ENCODE results near the gene NRF1. TPM values are rescaled to one million over a fixed set of nuclear protein-coding genes. Genes with fewer than 3 reads are reported as not detected.

Gene NRF1
- total and polyA plus RNA-seq, 4 experiments from 2014 or later = 22.8 to 40.0 (median 30.8) TPM

DNA sequence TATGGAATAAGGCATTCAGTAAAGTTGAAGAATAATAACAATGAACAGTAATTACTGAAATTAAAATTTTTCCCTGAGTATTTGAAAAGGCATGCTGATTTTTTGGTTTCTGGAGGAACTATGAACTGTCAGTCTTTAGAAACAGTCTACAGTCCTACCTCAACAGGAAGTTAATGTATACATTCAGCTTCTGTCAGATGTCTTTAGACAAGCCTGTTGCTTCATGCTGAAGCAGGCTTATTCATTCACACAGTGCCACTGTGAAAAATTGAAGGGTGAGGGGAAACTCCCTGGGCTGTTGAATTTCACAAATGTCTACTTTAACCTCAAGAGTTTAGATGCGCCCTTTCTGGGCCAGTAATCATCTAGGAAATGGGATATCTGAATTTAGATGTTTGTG is 3.5 kb downstream of the NRF1 start:
- no peak overlapping the region for H3K4me3 ChIP-seq (ENCODE audit: low read length in 2 of 2)
- H3K9me3 Mint-ChIP-seq = no peaks in the 10 kb centered on the region
- H3K36me3 ChIP-seq (ENCODE audit: insufficient read depth, low read length) = no peaks in the 10 kb centered on the region
- H3K9me3 ChIP-seq (ENCODE audit: control insufficient read depth in 1 of 2, low read length in 2 of 2) = no peaks in the 10 kb centered on the region
- peaks cover 50 to 82% (median 67%) of the 10 kb centered on the region in 4 donors for H3K4me1 Mint-ChIP-seq
- CTCF ChIA-PET (ENCODE audit: partially characterized antibody) = interaction anchor here (1.2 to 1.6 kb wide), 4 partner anchors 9 to 28 kb away, joined by 3 to 5 read pairs (median 4); no protein-coding TSS in a partner anchor
- H3K4me1 ChIP-seq (ENCODE audit: insufficient read depth, low read length) = peaks cover 76% of the 10 kb centered on the region
- no peak overlapping the region for H3K27ac ChIP-seq (ENCODE audit: low read depth, low read length)
- H3K4me3 Mint-ChIP-seq = peak overlapping the region in 5 of 8 donors; percentile 9 to 75 (median 35)
- POLR2A ChIA-PET (ENCODE audit: partially characterized antibody) = no interaction called here
- no peak for DNase-seq
- intact Hi-C loops (cut with micrococcal nuclease) = no loop called here
- no peaks in the 10 kb centered on the region for H3K27me3 ChIP-seq (ENCODE audit: insufficient read depth, low read length)
- peak overlapping the region in 4 of 7 donors; percentile 5 to 96 (median 42) for H3K27ac Mint-ChIP-seq
- H3K36me3 Mint-ChIP-seq = peaks cover 3 to 11% of the 10 kb centered on the region in 2 donors
- no peaks in the 10 kb centered on the region for H3K27me3 Mint-ChIP-seq

DNA sequence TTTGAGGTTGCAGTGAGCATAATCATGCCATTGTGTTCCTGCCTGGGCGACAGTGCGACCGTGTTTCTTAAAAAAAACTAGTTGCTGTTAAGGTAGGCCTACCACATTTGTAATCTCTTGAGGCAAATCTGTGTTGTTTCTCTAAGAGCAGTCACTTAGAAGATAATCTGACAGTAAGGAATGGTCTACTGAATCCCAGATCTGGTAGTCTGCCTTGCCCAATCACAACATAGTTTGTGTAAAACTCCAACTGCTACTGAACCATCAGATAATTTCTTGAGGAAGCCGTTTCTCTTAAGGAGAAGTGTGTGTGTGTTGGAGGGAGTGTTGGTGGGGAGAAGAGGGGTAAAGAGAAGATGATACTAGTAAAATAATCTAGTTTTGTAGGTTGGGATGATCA is 5.0 kb downstream of the NRF1 start:
- no peaks in the 10 kb centered on the region for H3K9me3 Mint-ChIP-seq
- Histone ChIP-seq H3K27me3 (ENCODE audit: insufficient read depth, low read length) (no peaks in the 10 kb centered on the region), H3K4me3 (ENCODE audit: low read length in 2 of 2) (no peak overlapping the region), H3K9me3 (ENCODE audit: control insufficient read depth in 1 of 2, low read length in 2 of 2) (no peaks in the 10 kb centered on the region), H3K4me1 (ENCODE audit: insufficient read depth, low read length) (peaks cover 68% of the 10 kb centered on the region), H3K27ac (ENCODE audit: low read depth, low read length) (no peak overlapping the region), H3K36me3 (ENCODE audit: insufficient read depth, low read length) (no peaks in the 10 kb centered on the region)
- no peaks in the 10 kb centered on the region for H3K27me3 Mint-ChIP-seq
- peaks cover 5 to 6% of the 10 kb centered on the region in 2 donors for H3K36me3 Mint-ChIP-seq
- H3K4me1 Mint-ChIP-seq = peaks cover 50 to 82% (median 67%) of the 10 kb centered on the region in 4 donors
- ChIA-PET POLR2A (ENCODE audit: partially characterized antibody) (no interaction called here), CTCF (ENCODE audit: partially characterized antibody) (interaction anchor here (1.3 to 1.7 kb wide), 4 partner anchors 12 to 398 kb away, joined by 3 to 5 read pairs (median 4); no protein-coding TSS in a partner anchor)
- intact Hi-C loops (cut with micrococcal nuclease) = no loop called here
- peak overlapping the region in 1 of 7 donors; percentile 70 for H3K27ac Mint-ChIP-seq
- peak overlapping the region in 5 of 8 donors; percentile 26 to 59 (median 48) for H3K4me3 Mint-ChIP-seq
- no peak for DNase-seq

DNA sequence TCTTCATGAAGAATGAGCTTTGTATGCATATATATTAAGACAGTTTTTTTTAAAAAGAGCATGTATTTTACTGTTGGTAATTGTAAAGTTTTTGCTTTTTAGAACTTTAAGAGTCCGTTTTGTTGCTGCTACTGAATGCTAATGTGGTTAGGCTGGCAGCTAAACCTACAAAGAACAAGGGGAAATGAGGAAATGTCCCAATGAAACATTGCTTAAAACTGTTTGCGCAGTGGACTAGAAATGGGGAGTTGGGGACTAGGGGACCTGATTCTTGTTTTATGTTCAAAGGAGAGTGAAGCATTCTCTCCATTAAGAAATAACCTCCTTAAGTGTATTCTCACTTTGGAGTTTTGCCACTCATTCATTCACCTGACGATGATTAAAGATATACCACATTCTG is 5.7 kb downstream of the NRF1 start:
- Mint-ChIP-seq H3K9me3 (no peaks in the 10 kb centered on the region), H3K4me3 (peak overlapping the region in 5 of 8 donors; percentile 0 to 28 (median 9)), H3K27ac (peak overlapping the region in 1 of 7 donors; percentile 28), H3K27me3 (no peaks in the 10 kb centered on the region), H3K36me3 (peaks cover 5 to 6% of the 10 kb centered on the region in 2 donors), H3K4me1 (peaks cover 50 to 85% (median 68%) of the 10 kb centered on the region in 4 donors)
- intact Hi-C loops (cut with micrococcal nuclease) = no loop called here
- no peaks in the 10 kb centered on the region for H3K27me3 ChIP-seq (ENCODE audit: insufficient read depth, low read length)
- CTCF ChIA-PET (ENCODE audit: partially characterized antibody) = interaction anchor here (1.1 to 1.7 kb wide), 5 partner anchors 12 to 399 kb away, joined by 3 to 5 read pairs (median 4); no protein-coding TSS in a partner anchor
- no peaks in the 10 kb centered on the region for H3K9me3 ChIP-seq (ENCODE audit: control insufficient read depth in 1 of 2, low read length in 2 of 2)
- H3K36me3 ChIP-seq (ENCODE audit: insufficient read depth, low read length) = no peaks in the 10 kb centered on the region
- H3K4me3 ChIP-seq (ENCODE audit: low read length in 2 of 2) = no peak overlapping the region
- H3K4me1 ChIP-seq (ENCODE audit: insufficient read depth, low read length) = peaks cover 68% of the 10 kb centered on the region
- H3K27ac ChIP-seq (ENCODE audit: low read depth, low read length) = no peak overlapping the region
- DNase-seq = no peak
- POLR2A ChIA-PET (ENCODE audit: partially characterized antibody) = no interaction called here

DNA sequence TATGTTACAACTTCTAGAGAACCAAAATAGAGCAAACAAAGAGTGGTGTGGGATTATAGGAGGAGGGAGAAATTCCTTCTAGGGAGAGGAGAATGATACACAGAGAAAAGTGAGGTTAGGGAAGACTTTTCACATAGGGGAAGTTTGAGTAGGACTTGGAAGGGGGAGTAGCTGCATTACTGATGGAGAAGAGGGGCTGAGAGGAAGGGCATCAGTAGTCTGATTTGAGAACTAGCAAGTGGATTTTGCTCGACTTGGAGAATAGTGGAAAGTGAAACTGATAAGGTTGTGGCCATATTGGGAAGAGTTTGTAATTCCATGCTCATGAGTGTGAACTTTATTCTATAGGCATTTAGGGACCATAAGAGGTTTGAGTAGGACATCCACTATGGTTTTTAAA is 6.1 kb downstream of the NRF1 start:
- POLR2A ChIA-PET (ENCODE audit: partially characterized antibody) = no interaction called here
- Histone ChIP-seq H3K27ac (ENCODE audit: low read depth, low read length) (no peak overlapping the region), H3K36me3 (ENCODE audit: insufficient read depth, low read length) (no peaks in the 10 kb centered on the region), H3K4me3 (ENCODE audit: low read length in 2 of 2) (no peak overlapping the region), H3K9me3 (ENCODE audit: control insufficient read depth in 1 of 2, low read length in 2 of 2) (no peaks in the 10 kb centered on the region), H3K4me1 (ENCODE audit: insufficient read depth, low read length) (peaks cover 69% of the 10 kb centered on the region), H3K27me3 (ENCODE audit: insufficient read depth, low read length) (no peaks in the 10 kb centered on the region)
- Mint-ChIP-seq H3K4me1 (peaks cover 51 to 85% (median 66%) of the 10 kb centered on the region in 4 donors), H3K9me3 (no peaks in the 10 kb centered on the region), H3K27me3 (no peaks in the 10 kb centered on the region), H3K27ac (peak overlapping the region in 1 of 7 donors; percentile 28), H3K4me3 (peak overlapping the region in 6 of 8 donors; percentile 4 to 28 (median 12)), H3K36me3 (peaks cover 3 to 5% of the 10 kb centered on the region in 2 donors)
- intact Hi-C loops (cut with micrococcal nuclease) = no loop called here
- CTCF ChIA-PET (ENCODE audit: partially characterized antibody) = interaction anchor here (1.1 to 1.4 kb wide), 3 partner anchors 26 to 399 kb away, joined by 3 to 4 read pairs (median 3); no protein-coding TSS in a partner anchor
- DNase-seq = no peak

DNA sequence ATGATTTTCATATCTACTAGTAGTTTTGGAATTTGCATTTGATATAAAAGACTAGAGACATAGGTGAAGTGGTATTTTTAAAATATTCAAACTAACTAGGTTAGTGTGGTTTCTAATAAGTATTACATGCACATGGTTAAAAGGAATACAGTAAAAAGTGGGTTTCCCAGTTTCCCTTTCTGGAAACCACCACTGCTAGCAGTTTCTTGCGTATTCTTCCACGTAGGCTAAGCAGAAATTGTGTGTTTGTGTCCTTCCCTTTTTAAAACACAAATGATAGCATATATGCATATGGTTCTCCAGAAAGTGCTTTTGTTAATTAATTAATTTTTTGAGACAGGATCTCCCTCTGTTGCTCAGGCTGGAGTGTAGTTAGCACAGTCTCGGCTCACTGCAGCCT is 15.4 kb downstream of the NRF1 start:
- H3K36me3 Mint-ChIP-seq = peaks cover 6 to 7% of the 10 kb centered on the region in 2 donors
- POLR2A ChIA-PET (ENCODE audit: partially characterized antibody) = no interaction called here
- Histone ChIP-seq H3K9me3 (ENCODE audit: control insufficient read depth in 1 of 2, low read length in 2 of 2) (no peaks in the 10 kb centered on the region), H3K4me3 (ENCODE audit: low read length in 2 of 2) (no peak overlapping the region), H3K36me3 (ENCODE audit: insufficient read depth, low read length) (no peaks in the 10 kb centered on the region), H3K4me1 (ENCODE audit: insufficient read depth, low read length) (peaks cover 15% of the 10 kb centered on the region), H3K27me3 (ENCODE audit: insufficient read depth, low read length) (no peaks in the 10 kb centered on the region), H3K27ac (ENCODE audit: low read depth, low read length) (no peak overlapping the region)
- H3K4me1 Mint-ChIP-seq = peaks cover 26 to 58% (median 43%) of the 10 kb centered on the region in 4 donors
- H3K27ac Mint-ChIP-seq = no peak overlapping the region
- no peaks in the 10 kb centered on the region for H3K27me3 Mint-ChIP-seq
- DNase-seq = no peak
- no peaks in the 10 kb centered on the region for H3K9me3 Mint-ChIP-seq
- H3K4me3 Mint-ChIP-seq = peak overlapping the region in 1 of 8 donors; percentile 21
- intact Hi-C loops (cut with micrococcal nuclease) = no loop called here
- CTCF ChIA-PET (ENCODE audit: partially characterized antibody) = interaction anchor here (1.3 to 1.8 kb wide), 2 partner anchors 9 to 19 kb away, joined by 3 to 5 read pairs; no protein-coding TSS in a partner anchor

DNA sequence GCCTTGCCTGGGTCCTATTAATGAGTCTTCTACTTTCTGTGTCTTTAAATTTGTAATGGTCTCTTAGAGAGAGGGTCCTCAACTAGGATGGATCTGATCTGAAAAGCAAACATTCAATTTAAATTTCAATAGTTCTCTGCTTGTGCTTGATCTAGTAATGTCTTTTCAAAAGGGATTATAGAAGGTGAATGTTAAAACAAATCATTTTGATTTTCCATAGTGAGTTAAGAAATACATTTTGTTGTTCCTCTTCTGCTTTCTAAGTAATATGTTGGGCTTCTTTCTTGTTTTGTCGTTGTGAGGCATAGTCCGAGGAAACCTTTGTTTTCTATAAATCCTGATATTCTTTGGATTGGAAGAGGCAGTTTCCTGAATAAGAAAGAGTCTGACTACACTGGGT is 18.8 kb downstream of the NRF1 start:
- H3K4me3 Mint-ChIP-seq = no peak overlapping the region
- no peaks in the 10 kb centered on the region for H3K9me3 Mint-ChIP-seq
- H3K4me3 ChIP-seq (ENCODE audit: low read length in 2 of 2) = no peak overlapping the region
- no peaks in the 10 kb centered on the region for H3K27me3 Mint-ChIP-seq
- H3K36me3 Mint-ChIP-seq = peaks cover 0 to 8% of the 10 kb centered on the region in 2 donors
- no peak for DNase-seq
- H3K27me3 ChIP-seq (ENCODE audit: insufficient read depth, low read length) = no peaks in the 10 kb centered on the region
- no peak overlapping the region for H3K27ac ChIP-seq (ENCODE audit: low read depth, low read length)
- no peaks in the 10 kb centered on the region for H3K9me3 ChIP-seq (ENCODE audit: control insufficient read depth in 1 of 2, low read length in 2 of 2)
- peaks cover 11% of the 10 kb centered on the region for H3K4me1 ChIP-seq (ENCODE audit: insufficient read depth, low read length)
- no peaks in the 10 kb centered on the region for H3K36me3 ChIP-seq (ENCODE audit: insufficient read depth, low read length)
- peaks cover 29 to 54% (median 36%) of the 10 kb centered on the region in 4 donors for H3K4me1 Mint-ChIP-seq
- H3K27ac Mint-ChIP-seq = peak overlapping the region in 1 of 7 donors; percentile 22
- intact Hi-C loops (cut with micrococcal nuclease) = loop anchor here (10.0 kb wide), 1 partner anchor 384 kb away; no protein-coding TSS in a partner anchor
- POLR2A ChIA-PET (ENCODE audit: partially characterized antibody) = no interaction called here
- CTCF ChIA-PET (ENCODE audit: partially characterized antibody) = interaction anchor here (0.7 to 2.4 kb wide), 4 partner anchors 8 to 18 kb away, joined by 3 to 8 read pairs (median 4); no protein-coding TSS in a partner anchor

DNA sequence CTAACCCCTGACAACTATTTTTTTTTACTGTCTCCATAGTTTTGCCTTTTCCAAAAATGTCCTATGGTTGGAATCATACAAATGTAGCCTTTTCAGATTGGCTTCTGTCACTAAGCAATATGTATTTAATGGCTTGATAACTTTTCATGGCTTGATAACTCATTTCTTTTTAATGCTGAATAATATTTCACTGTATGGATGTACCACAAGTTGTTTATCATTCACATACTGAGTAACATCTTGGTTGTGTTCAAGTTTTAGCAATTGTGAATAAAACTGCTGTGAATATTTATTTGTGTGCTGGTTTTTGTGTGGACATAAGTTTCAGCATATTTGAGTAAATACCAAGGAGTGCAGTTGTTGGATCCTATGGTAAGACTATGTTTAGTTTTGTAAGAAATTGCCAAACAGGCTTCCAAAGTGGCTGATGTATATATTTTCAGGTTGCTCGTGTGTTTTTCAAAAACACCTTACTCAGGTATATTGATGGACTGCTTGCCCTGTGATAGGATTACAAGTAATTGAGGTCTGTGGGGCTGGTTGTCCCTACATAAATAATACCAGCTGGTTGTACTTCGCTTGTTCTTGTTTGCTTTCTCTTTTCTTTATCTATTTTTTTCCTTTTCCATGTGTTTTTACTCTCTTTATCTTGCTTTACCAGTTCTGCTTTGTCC is 23.0 kb downstream of the NRF1 start:
- H3K27ac Mint-ChIP-seq = peak overlapping the region in 4 of 7 donors; percentile 55 to 89 (median 64)
- peaks cover 30 to 47% (median 35%) of the 10 kb centered on the region in 4 donors for H3K4me1 Mint-ChIP-seq
- H3K9me3 Mint-ChIP-seq = no peaks in the 10 kb centered on the region
- Histone ChIP-seq H3K4me1 (ENCODE audit: insufficient read depth, low read length) (peaks cover 8% of the 10 kb centered on the region), H3K36me3 (ENCODE audit: insufficient read depth, low read length) (no peaks in the 10 kb centered on the region), H3K9me3 (ENCODE audit: control insufficient read depth in 1 of 2, low read length in 2 of 2) (no peaks in the 10 kb centered on the region), H3K27me3 (ENCODE audit: insufficient read depth, low read length) (no peaks in the 10 kb centered on the region), H3K4me3 (ENCODE audit: low read length in 2 of 2) (no peak overlapping the region), H3K27ac (ENCODE audit: low read depth, low read length) (no peak overlapping the region)
- POLR2A ChIA-PET (ENCODE audit: partially characterized antibody) = no interaction called here
- intact Hi-C loops (cut with micrococcal nuclease) = loop anchor here (1.0 to 10.0 kb wide), 4 partner anchors 22 to 380 kb away; no protein-coding TSS in a partner anchor
- H3K4me3 Mint-ChIP-seq = no peak overlapping the region
- H3K27me3 Mint-ChIP-seq = no peaks in the 10 kb centered on the region
- peaks cover 0 to 3% of the 10 kb centered on the region in 2 donors for H3K36me3 Mint-ChIP-seq
- no peak for DNase-seq
- CTCF ChIA-PET (ENCODE audit: partially characterized antibody) = interaction anchor here (0.6 to 1.5 kb wide), 11 partner anchors 9 to 375 kb away, joined by 3 to 9 read pairs (median 4); partner anchors contain the start of gene NRF1
